HEK293T (cell line): Measurements from ENCODE around the gene PCNX1.
"Not testable (repeated sequence)": the region's sequence is repeated elsewhere in the genome, so short reads cannot be mapped to it uniquely, and the experiment has no call there.

ENCODE experiments used
- CTCF ChIA-PET: fragments of 350-600 bp; formaldehyde crosslinking; extraction: SDS; loops from one replicate; lab custom pipeline; 2021; ENCODE audit warnings: antibody characterized with exemption, inconsistent platforms; lab: Yijun Ruan, JAX
- POLR2A ChIA-PET: fragments of 350-600 bp; formaldehyde crosslinking; extraction: SDS; loops from one replicate; lab custom pipeline; 2020; ENCODE audit warnings: antibody characterized with exemption, inconsistent platforms; lab: Yijun Ruan, JAX
- DNase-seq: peaks from one replicate; pipeline ENCODE4 v3.0.0; 2012; ENCODE audit warnings: mixed read lengths; ENCODE audit errors: extremely low spot score
- ARNT ChIP-seq: fragments of 450-650 bp; IDR thresholded peaks from 2 replicates; pipeline ENCODE4 v1.6.1; 2017; ENCODE audit warnings: mild to moderate bottlenecking
- BHLHE40 ChIP-seq: fragments of 450-650 bp; IDR thresholded peaks from 2 replicates; pipeline ENCODE4 v1.6.1; 2016; ENCODE audit warnings: mild to moderate bottlenecking, moderate library complexity, borderline replicate concordance
- CTBP1 ChIP-seq: fragments of 450-650 bp; IDR thresholded peaks from 2 replicates; pipeline ENCODE4 v1.6.1; 2016; ENCODE audit warnings: borderline replicate concordance
- ELF4 ChIP-seq: fragments of 450-650 bp; IDR thresholded peaks from 2 replicates; pipeline ENCODE4 v1.6.1; 2017; ENCODE audit warnings: antibody characterized with exemption
- FOXA1 ChIP-seq: fragments of 450-650 bp; IDR thresholded peaks from 2 replicates; pipeline ENCODE4 v1.6.1; 2016; ENCODE audit warnings: mild to moderate bottlenecking
- FOXK2 ChIP-seq: fragments of 450-650 bp; IDR thresholded peaks from 2 replicates; pipeline ENCODE4 v1.6.1; 2016; ENCODE audit warnings: mild to moderate bottlenecking
- FOXM1 ChIP-seq: fragments of 450-650 bp; IDR thresholded peaks from 2 replicates; pipeline ENCODE4 v1.6.1; 2017; ENCODE audit warnings: mild to moderate bottlenecking, borderline replicate concordance
- HDGF ChIP-seq: fragments of 450-650 bp; IDR thresholded peaks from 2 replicates; pipeline ENCODE4 v1.6.1; 2017; ENCODE audit warnings: antibody characterized with exemption, borderline replicate concordance
- L3MBTL2 ChIP-seq: fragments of 450-650 bp; conservative IDR thresholded peaks from 2 replicates; pipeline ENCODE4 v1.6.1; 2016; ENCODE audit warnings: mild to moderate bottlenecking
- LEF1 ChIP-seq: fragments of 450-650 bp; IDR thresholded peaks from 2 replicates; pipeline ENCODE4 v1.6.1; 2017; ENCODE audit warnings: mild to moderate bottlenecking, borderline replicate concordance
- NFRKB ChIP-seq: fragments of 450-650 bp; IDR thresholded peaks from 2 replicates; pipeline ENCODE4 v1.6.1; 2016; ENCODE audit warnings: mild to moderate bottlenecking, moderate library complexity
- PKNOX1 ChIP-seq: fragments of 450-650 bp; IDR thresholded peaks from 2 replicates; pipeline ENCODE4 v1.6.1; 2016
- SP1 ChIP-seq: fragments of 450-650 bp; IDR thresholded peaks from 2 replicates; pipeline ENCODE4 v1.6.1; 2017
- SUZ12 ChIP-seq: fragments of 450-650 bp; IDR thresholded peaks from 2 replicates; pipeline ENCODE4 v1.6.1; 2016; ENCODE audit warnings: mild to moderate bottlenecking
- TARDBP ChIP-seq: fragments of 450-650 bp; IDR thresholded peaks from 2 replicates; pipeline ENCODE4 v1.6.1; 2016
- ZNF384 ChIP-seq: fragments of 450-650 bp; IDR thresholded peaks from 2 replicates; pipeline ENCODE4 v1.6.1; 2016

The PCNX1 gene

GRCh38 chr14:70907176-70907995, at the start of gene PCNX1:
PCNX1 (plus strand) TSS chr14:70907459; CDS start chr14:70907851, 392 bp downstream.
- CTCF ChIA-PET = interaction anchor here (0.6 to 2.6 kb wide), 12 partner anchors 9 to 98 kb away, joined by 3 to 8 read pairs (median 3); partner anchors contain the start of gene MAP3K9
- TF ChIP-seq FOXM1 = peak; percentile 87; the same call in 1 of the 2 replicates
- TF ChIP-seq SUZ12 = no peak
- no peak for TF ChIP-seq ELF4
- peak; percentile 90 for DNase-seq
- POLR2A ChIA-PET = interaction anchor here (0.6 to 2.9 kb wide), 7 partner anchors 10 to 1552 kb away, joined by 3 to 12 read pairs (median 3); partner anchors contain the start of genes MAP3K9 and TTC9

- TF ChIP-seq FOXA1 (no peak), L3MBTL2 (no peak), BHLHE40 (no peak), FOXK2 (no peak), LEF1 (no peak)
- CTCF ChIA-PET = no interaction called here
- POLR2A ChIA-PET = no interaction called here
Measured at GRCh38 chr14:70857496-70857890, 49.8 kb upstream of the PCNX1 start.

GRCh38 chr14:70858641-70859040, 48.6 kb upstream of the PCNX1 start:
- CTCF ChIA-PET = no interaction called here
- no peak for TF ChIP-seq FOXM1
- TF ChIP-seq NFRKB = no peak
- no peak for TF ChIP-seq FOXK2
- no peak for TF ChIP-seq BHLHE40
- TF ChIP-seq ELF4 = no peak
- DNase-seq = peak; percentile 11

More at GRCh38 chr14:70857496-70857890, 49.8 kb upstream of the PCNX1 start:
- DNase-seq = no peak

GRCh38 chr14:70866992-70867391, 40.3 kb upstream of the PCNX1 start:
- DNase-seq, POLR2A ChIA-PET: not testable (repeated sequence)
- CTCF ChIA-PET = interaction anchor here (0.7 kb wide), 1 partner anchor 46 kb away, joined by 3 read pairs; no protein-coding TSS in a partner anchor

More at GRCh38 chr14:70858641-70859040, 48.6 kb upstream of the PCNX1 start:
- POLR2A ChIA-PET = no interaction called here

GRCh38 chr14:70871001-70871400, 36.3 kb upstream of the PCNX1 start:
- ChIA-PET CTCF (no interaction called here), POLR2A (no interaction called here)
- no peak for DNase-seq
- TF ChIP-seq L3MBTL2 = no peak
- no peak for TF ChIP-seq SUZ12
- no peak for TF ChIP-seq FOXK2
- no peak for TF ChIP-seq ELF4
- no peak for TF ChIP-seq LEF1
- TF ChIP-seq NFRKB = no peak
- no peak for TF ChIP-seq HDGF
- TF ChIP-seq PKNOX1 = no peak
- TF ChIP-seq ARNT = no peak
- no peak for TF ChIP-seq CTBP1

- CTCF ChIA-PET = no interaction called here
- no peak for DNase-seq
- POLR2A ChIA-PET = no interaction called here
- TF ChIP-seq SP1 (no peak), FOXA1 (no peak), PKNOX1 (no peak), ARNT (no peak), TARDBP (no peak), ELF4 (no peak), HDGF (no peak), LEF1 (no peak), BHLHE40 (no peak), L3MBTL2 (no peak), FOXK2 (no peak), CTBP1 (no peak), NFRKB (no peak)
Measured at GRCh38 chr14:70871863-70872677, 35.2 kb upstream of the PCNX1 start.

GRCh38 chr14:70872678-70873020, 34.6 kb upstream of the PCNX1 start:
- POLR2A ChIA-PET = no interaction called here
- no peak for DNase-seq
- CTCF ChIA-PET = no interaction called here
- TF ChIP-seq CTBP1 = no peak
- no peak for TF ChIP-seq FOXK2
- no peak for TF ChIP-seq FOXA1
- no peak for TF ChIP-seq ZNF384
- TF ChIP-seq PKNOX1 = no peak
- no peak for TF ChIP-seq BHLHE40
- TF ChIP-seq ARNT = no peak
- no peak for TF ChIP-seq TARDBP
- TF ChIP-seq LEF1 = no peak
- TF ChIP-seq ELF4 = no peak
- no peak for TF ChIP-seq SUZ12
- no peak for TF ChIP-seq SP1
